NCI-H2081 treated with DMSO at 0.1 percent for 48 hours (cell line): Measurements from ENCODE around the gene SENP6.
"Not testable (repeated sequence)": the region's sequence is repeated elsewhere in the genome, so short reads cannot be mapped to it uniquely, and the experiment has no call there.

Experiments
- DNase-seq: peaks from one replicate; lab custom pipeline; 2025; lab: John Stamatoyannopoulos, UW

The SENP6 gene, protein sequence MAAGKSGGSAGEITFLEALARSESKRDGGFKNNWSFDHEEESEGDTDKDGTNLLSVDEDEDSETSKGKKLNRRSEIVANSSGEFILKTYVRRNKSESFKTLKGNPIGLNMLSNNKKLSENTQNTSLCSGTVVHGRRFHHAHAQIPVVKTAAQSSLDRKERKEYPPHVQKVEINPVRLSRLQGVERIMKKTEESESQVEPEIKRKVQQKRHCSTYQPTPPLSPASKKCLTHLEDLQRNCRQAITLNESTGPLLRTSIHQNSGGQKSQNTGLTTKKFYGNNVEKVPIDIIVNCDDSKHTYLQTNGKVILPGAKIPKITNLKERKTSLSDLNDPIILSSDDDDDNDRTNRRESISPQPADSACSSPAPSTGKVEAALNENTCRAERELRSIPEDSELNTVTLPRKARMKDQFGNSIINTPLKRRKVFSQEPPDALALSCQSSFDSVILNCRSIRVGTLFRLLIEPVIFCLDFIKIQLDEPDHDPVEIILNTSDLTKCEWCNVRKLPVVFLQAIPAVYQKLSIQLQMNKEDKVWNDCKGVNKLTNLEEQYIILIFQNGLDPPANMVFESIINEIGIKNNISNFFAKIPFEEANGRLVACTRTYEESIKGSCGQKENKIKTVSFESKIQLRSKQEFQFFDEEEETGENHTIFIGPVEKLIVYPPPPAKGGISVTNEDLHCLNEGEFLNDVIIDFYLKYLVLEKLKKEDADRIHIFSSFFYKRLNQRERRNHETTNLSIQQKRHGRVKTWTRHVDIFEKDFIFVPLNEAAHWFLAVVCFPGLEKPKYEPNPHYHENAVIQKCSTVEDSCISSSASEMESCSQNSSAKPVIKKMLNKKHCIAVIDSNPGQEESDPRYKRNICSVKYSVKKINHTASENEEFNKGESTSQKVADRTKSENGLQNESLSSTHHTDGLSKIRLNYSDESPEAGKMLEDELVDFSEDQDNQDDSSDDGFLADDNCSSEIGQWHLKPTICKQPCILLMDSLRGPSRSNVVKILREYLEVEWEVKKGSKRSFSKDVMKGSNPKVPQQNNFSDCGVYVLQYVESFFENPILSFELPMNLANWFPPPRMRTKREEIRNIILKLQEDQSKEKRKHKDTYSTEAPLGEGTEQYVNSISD

GRCh38 chr6:75601304-75602245 lies at the start of gene SENP6:
Gene SENP6, plus strand, starts transcription at chr6:75601880. Its CDS starts 645 bp downstream, at chr6:75602525.
- DNase-seq: no peak

DNA sequence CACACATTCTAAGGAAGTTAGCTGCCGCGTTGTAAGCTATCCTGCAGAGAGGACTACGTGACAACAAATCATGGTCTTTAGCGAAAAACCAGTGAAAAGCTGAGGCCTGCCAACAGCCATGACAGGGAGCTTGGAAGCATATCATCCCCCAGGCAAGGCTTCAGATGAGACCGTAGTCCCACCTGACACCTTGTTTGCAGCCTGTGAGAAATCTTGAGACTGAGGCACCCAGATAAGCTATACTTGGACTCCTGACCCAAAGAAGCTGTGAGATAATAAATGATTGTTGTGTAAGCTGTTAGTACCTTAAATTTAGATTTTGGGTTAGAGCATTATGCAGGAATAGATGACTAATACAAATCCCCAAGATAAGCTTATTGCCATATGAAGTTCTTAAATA lies 45.4 kb upstream of the SENP6 start:
- DNase-seq: no peak

- DNase-seq: no peak
Measured at GRCh38 chr6:75557068-75557467, 44.6 kb upstream of the SENP6 start.

DNA sequence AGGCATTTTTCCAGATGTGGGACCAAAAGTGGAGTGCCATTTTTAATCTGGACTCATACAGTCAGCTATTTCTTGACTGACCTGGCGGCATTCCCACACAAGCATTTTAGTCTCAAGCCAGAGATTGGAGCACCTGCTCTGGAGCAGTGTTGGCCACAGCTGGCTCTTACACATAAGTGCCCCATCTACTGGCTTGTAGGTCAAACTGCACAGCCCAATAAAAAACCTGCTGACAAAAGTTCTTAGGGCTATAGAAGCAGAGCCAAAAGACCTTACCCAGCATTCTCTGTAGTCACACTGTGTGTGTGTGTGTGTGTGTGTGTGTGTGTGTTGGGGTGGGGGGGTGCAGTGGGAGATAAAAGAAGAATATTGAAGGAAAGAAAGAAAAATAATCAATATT lies 38.6 kb upstream of the SENP6 start:
- no peak for DNase-seq

DNA sequence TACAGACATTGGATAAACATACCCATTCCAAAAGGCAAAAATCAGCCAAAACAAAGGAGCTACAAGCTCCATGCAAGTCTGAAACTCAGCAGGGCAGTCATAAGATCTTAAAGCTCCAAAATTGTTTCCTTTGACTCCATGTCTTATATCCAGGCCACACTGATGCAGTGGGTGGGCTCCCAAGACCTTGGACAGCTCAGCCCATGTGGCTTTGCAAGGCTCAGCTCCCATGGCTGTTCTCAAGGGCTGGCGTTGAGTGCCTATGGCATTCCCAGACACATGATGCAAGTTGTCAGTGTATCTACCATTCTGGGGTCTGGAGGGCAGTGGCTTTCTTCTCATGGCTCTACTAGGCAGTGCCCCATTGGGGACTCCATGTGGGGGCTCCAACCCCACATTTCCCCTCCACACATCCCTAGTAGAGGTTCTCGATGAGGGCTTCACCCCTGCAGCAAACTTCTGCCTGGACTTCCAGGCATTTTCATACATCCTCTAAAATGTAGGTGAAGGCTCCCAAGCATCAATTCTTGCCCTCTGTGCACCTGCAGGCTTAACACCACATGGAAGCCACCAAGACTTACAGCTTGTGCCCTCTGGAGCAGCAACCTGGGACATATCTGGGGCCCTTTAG lies 35.4 kb upstream of the SENP6 start:
- DNase-seq: no peak

DNA sequence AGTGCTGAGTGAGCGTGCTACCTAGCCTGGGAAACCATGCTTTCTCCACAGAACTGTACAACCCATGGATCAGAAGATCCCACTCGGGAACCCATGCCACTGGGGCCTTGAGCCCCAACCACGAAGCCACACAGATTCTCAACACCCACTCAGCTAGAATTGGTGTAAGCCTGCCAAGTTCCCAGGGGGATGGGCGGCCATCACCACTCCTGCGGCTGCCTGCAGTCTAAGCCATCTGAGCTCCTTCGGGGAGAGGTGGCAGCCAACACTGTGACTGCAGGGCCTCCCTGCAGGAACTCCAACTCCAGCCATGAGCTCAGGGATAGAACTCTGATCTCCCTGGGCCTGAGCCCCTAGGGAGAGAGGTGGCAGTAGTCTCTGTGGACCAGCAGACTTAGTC lies 33.6 kb upstream of the SENP6 start:
- no peak for DNase-seq

- DNase-seq: no peak
Measured at GRCh38 chr6:75568965-75569364, 32.7 kb upstream of the SENP6 start.

DNA sequence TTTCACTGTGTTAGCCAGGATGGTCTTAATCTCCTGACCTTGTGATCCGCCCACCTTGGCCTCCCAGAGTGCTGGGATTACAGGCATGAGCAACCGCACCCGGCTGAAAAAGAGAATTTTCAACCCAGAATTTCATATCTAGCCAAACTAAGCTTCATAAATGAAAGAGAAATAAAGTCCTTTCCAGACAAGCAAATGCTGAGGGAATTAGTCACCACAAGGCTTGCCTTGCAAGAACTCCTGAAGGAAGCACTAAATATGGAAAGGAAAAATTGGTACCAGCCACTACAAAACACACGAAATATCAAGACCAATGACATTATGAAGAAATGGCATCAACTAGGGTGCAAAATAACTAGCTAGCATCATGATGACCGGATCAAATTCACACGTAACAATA lies 31.0 kb upstream of the SENP6 start:
- not testable (repeated sequence) for DNase-seq

GRCh38 chr6:75572072-75572471 lies 29.6 kb upstream of the SENP6 start:
- DNase-seq: no peak

- DNase-seq: no peak
Measured at GRCh38 chr6:75579951-75580350, 21.7 kb upstream of the SENP6 start.

DNA sequence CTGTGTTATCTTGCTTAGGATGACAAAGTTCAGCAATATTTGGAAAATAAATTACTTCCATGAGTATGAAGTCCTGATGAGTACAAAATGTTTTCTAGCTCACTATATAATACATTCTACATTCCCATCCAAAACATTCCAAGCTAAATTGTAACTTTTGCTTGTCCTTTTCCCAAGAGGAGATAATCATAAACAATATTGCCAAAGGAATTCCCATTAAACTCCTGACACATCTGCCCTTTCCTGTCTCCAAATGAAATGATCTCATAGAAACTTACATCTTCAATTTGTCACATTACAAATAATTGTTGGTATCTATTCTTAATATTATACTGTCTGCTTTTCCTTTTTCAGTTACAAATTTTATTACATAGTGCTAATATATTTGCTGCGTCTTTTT lies 20.4 kb upstream of the SENP6 start:
- DNase-seq: no peak

GRCh38 chr6:75584552-75584951 lies 17.1 kb upstream of the SENP6 start:
- not testable (repeated sequence) for DNase-seq

GRCh38 chr6:75588948-75589347 lies 12.7 kb upstream of the SENP6 start:
- DNase-seq: no peak

DNA sequence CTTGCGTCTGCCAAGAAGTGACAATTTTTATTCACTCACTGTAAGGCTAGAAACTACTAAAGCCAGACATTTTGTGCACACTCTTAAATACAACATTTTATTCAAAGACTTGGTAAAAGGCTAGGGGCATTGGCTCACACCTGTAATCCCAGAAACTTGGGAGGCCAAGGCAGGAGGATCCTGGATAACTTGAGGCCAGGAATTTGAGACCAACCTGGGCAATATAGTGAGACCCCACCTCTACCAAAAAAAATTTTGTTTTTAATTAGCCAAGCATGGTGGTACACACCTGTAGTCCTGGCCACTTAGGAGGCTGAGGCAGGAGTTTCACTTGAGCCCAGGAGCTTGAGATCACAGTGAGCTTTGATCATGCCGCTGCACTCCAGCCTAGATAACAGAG lies 11.3 kb upstream of the SENP6 start:
- no peak for DNase-seq

GRCh38 chr6:75596380-75596779 lies 5.3 kb upstream of the SENP6 start:
- not testable (repeated sequence) for DNase-seq

DNA sequence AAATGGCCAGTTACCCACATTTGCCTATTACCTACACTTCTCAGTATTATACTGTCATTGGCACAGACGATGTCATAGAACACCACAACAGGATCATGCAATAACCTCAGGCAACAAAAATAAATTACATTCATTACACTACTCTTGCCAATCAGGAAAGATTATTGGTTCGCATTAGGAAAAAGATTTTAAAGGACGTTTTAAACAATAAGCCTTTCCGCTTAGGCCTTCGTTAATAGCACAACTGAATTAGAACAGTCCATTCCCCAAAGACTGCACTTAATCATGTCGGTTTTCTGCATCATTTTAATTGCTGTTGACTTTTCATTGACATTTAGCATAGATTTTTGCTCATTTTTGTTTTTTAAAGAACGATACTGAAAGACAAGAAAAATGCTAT lies 912 bp upstream of the SENP6 start:
- DNase-seq: no peak

DNA sequence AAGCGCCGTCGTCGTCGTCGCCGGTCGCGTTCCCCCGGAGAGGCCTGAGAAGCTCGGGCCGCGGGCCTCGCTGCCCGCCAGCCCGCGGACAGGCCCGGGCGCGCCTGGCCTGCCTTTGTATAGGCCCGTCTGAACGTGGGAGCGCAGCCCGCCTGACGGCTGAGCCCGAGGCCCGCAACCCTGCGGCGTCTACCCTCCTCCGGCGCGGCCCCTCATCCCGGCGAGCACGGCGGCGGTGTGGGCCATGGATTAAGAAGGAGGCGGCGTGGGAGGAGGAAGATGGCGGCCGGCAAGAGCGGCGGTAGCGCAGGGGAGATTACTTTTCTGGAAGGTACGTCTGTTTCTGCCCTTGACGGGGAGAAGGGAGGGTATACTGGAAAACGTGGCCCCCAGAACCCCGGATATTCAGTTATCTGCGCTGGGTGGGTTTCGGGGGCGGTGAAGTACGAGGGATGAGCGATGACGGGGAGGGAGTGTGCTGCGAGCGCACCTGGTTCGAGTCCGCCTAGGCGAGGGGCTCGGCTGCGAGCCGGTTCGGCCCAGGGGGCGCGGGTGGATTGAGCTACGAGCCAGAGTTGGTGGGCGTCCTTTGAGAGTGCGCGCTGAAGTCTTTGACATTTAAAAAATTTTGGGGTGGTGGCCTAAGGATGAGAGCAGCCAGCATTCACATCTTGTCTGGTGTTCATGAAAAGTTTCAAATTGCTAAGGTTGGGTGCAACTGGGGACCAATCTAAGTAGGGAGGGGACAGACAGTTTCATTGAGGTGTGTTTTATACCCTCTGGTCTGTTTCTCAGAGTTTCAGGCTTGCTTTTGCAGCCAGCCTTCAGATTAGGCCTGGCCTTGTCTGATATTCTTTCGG lies 796 bp downstream of the SENP6 start:
- DNase-seq: no peak

- no peak for DNase-seq
Measured at GRCh38 chr6:75603106-75603420, 1.4 kb downstream of the SENP6 start.

GRCh38 chr6:75604294-75604693 lies 2.6 kb downstream of the SENP6 start:
- DNase-seq: no peak

DNA sequence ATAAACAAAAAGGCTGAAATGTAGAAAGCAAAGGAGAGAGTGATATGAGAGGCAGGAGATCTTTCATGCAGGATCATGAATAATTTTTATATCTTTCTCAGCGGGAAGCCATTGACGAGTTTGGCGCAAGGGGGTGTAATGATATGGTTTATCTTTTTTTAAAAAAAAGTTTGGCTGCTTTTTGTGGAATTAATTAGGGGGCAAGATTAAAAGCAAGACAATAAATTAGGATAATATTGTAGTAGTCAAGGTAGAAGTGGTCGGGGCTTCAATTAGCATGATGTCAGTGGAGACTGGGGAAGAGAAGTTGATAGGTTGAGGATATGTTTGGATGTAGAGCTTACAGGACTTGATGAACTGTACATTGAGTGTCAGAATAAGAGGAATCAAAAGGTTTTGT lies 4.0 kb downstream of the SENP6 start:
- DNase-seq: no peak
